ENCODE data around the gene RGR.

DNA sequence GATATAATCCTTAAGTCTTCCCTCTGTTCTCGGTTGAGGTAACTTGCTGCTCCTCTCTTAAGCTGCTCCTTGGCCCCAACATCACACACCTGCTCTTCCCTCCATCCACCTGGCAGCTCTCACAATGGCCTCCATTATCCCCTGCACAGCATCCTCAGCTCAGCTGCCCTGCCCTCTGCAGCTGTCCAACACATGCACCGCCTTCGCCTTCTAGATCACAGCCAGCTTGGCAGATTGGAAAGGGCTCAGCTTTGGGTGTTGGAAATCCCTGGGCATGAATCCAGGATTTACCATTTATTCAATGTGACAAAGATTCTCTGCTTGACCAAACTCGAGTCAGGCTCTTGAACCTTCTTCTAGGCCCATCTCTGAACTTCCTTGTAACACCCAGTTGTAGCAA lies 20.6 kb downstream of the RGR start:
- TF ChIP-seq, protein P1, sequence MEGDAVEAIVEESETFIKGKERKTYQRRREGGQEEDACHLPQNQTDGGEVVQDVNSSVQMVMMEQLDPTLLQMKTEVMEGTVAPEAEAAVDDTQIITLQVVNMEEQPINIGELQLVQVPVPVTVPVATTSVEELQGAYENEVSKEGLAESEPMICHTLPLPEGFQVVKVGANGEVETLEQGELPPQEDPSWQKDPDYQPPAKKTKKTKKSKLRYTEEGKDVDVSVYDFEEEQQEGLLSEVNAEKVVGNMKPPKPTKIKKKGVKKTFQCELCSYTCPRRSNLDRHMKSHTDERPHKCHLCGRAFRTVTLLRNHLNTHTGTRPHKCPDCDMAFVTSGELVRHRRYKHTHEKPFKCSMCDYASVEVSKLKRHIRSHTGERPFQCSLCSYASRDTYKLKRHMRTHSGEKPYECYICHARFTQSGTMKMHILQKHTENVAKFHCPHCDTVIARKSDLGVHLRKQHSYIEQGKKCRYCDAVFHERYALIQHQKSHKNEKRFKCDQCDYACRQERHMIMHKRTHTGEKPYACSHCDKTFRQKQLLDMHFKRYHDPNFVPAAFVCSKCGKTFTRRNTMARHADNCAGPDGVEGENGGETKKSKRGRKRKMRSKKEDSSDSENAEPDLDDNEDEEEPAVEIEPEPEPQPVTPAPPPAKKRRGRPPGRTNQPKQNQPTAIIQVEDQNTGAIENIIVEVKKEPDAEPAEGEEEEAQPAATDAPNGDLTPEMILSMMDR (IDR thresholded peaks at IDR 0.05; ENCODE audit: low read length) = no peak
- TF ChIP-seq EZH2 (IDR thresholded peaks at IDR 0.05; ENCODE audit: borderline replicate concordance, low read length) = no peak
